Stimulated activated CD4-positive, alpha-beta T cell treated with anti-CD3 and anti-CD28 coated beads, Interleukin-4, amount 100 ng/mL, for 48 hours (primary cell): ENCODE results near the gene SEC14L1.

Experiments
- DNase-seq, 2 donors: peaks; one replicate each; pipeline ENCODE4 v3.0.0-alpha.2; 2020; ENCODE audit warnings: low read depth in 2 of 2

Gene SEC14L1

GRCh38 chr17:77213778-77214132, 73.0 kb downstream of the SEC14L1 start:
- DNase-seq: no peak

DNA sequence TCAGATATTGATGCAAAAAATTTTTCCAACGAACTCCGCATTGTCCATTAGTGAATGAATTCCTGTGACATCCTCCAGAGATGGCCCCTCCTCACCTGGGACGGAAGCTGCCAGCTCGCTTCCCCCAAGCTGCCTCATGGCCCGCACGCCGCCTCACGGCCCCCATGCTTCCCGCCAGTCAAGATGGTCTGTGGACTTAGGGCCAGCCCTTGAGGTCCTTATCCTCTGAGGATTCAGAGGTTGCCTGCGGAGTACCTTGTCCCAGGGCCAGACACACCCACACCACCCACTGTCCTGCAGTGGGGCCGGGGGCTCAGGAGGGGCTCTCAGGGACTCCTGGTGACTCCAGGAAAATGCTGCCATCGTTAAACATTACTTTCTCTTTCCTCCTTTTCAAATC, 73.6 kb downstream of the SEC14L1 start:
- DNase-seq: no peak

DNA sequence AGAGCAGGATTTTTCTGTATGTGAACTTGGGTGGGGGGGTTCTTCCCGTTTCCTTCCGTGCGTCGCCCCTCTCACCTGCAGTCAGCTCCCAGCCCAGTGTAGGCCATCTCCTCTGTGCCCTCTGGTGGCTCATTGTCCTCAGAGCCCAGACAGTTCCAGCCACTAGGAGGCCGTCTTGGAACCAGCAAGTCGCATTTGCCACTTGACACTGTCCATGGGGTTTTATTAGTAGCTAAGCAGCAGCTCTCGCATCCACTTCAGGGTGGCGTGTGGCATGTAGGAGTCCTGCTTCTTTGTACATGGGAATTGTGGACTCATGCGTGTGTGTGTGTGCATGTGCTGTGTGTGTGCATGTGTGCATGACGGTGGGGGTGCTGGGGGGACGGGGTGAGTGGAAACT, 74.0 kb downstream of the SEC14L1 start:
- DNase-seq: no peak

DNA sequence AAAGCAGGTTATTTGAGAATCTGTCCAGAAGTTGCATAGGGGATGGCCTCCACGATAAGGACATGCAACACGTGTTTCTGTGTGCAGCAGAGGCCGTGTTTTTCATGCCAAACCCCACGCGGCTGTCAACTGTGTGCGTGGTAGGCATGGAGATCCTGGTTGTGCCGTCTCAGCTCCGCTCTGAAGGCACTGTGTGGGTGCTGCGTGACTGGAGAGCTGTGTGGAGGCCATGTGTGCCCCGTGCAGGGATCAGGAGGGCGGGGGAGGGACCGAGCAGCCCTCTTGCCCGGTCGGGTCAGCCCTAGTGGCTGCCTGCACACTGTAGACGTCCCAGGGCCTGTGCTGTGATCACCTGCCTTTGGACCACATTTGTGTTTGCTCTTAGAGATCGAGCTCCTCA, 74.5 kb downstream of the SEC14L1 start:
- no peak for DNase-seq

- DNase-seq: no peak
Measured at GRCh38 chr17:77216486-77216885, 75.7 kb downstream of the SEC14L1 start.

GRCh38 chr17:77217123-77217522, 76.4 kb downstream of the SEC14L1 start:
- DNase-seq: no peak

DNA sequence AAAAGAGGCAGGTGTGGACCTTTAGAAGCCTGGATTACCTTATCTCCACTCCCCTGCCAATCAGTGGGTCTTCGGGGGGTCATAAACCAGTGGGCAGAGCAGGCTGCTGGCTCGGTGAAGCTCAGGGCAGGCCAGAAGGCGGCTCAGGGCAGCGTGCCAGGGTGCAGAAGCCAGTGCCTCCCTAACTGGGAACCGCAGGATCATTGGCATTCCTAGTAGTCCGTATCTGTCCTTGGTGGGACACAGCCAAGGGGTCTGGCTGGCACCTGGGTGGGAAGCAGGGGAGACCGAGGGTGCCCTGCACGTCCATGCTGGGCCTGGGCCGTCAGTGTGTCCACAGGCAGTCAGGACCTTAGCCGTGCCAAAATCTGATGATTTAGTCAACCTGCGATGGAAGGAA, 76.8 kb downstream of the SEC14L1 start:
- no peak for DNase-seq

- DNase-seq: no peak
Measured at GRCh38 chr17:77218902-77219301, 78.1 kb downstream of the SEC14L1 start.

DNA sequence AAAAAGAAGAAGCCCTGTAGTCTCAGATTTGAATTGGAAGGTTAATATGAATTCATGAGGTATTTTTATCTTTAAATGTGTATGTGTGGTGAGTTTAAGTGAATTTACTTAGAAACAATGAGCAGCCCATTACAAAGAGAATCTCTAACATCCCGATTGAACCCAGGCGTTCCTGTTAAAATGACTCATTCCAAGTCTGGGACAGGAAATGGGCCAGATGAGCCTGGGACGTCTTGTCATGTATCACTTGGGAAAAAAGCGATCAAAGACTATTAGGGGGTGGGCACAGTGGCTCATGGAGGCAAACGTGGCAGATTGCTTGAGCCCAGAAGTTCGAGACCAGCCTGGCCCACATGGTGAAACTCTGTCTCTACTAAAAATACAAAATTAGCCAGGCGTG, 81.6 kb downstream of the SEC14L1 start:
- no peak for DNase-seq

- no peak for DNase-seq
Measured at GRCh38 chr17:77223642-77224420, 83.1 kb downstream of the SEC14L1 start.

GRCh38 chr17:77225265-77225664, 84.5 kb downstream of the SEC14L1 start:
- DNase-seq: no peak

GRCh38 chr17:77227461-77228240, 86.9 kb downstream of the SEC14L1 start:
- no peak for DNase-seq

DNA sequence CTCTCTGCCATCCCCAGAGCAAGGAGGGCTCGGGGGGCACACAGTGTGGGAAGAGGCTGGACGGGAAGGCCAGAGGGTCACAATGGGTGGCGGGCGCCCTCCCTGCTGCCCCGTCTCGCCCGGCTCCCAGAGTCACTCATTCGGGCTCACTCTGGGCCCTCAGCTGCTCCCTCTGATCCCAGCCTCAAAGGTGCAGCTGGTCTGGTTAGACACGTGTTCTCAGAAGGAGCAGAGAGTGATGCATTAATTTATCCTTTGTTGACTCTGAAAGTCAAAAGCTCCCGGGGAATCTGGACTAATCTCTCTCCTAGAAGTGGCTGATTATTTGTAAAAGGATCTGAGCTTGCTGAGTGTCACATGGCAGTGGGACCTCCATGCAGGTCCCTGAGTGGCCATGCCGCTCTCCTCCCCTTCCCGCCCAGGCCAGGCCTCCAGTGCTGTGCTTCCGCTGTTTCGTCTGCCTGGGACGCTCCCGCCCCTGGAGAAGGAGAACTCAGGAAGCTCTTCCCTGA, 87.5 kb downstream of the SEC14L1 start:
- DNase-seq: no peak

DNA sequence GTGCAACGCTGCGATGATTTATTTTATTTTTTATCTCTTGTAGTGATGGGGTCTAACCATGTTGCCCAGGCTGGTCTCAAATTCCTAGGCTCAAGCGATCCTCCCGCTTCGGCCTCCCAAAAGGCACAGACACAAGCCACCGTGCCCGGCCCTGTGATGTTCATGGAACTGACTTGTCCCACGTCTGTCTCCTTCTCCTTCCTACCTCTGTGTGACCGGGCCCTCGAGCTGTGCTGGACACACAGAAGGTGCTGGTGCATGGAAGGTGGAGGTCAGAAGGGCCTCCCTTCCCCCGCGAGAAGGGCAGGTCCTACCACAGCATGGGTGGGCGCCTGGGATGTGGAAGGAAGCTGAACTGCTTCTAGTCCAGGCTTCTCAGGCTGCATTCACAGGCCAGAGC, 88.0 kb downstream of the SEC14L1 start:
- DNase-seq: no peak

- DNase-seq: no peak
Measured at GRCh38 chr17:77229786-77230435, 89.1 kb downstream of the SEC14L1 start.

DNA sequence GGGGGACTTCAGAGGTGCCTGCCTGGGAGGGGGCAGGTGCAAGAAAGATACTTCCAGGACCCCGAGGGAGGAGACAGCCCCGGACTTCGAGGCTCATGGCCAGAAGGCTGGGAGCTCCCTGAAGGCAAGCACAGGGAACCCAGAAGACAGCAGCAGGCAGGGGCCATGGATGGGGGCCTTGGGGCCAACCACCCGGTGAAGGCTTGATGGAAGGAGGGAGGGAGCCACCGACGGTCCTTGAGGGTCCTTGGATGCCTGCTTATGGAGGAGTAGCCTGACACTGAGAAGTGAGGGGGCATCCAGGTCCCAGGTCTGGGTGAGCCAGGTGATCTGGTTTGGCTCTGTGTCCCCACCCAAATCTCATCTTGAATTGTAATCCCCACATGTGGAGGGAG, 89.7 kb downstream of the SEC14L1 start:
- DNase-seq: no peak

DNA sequence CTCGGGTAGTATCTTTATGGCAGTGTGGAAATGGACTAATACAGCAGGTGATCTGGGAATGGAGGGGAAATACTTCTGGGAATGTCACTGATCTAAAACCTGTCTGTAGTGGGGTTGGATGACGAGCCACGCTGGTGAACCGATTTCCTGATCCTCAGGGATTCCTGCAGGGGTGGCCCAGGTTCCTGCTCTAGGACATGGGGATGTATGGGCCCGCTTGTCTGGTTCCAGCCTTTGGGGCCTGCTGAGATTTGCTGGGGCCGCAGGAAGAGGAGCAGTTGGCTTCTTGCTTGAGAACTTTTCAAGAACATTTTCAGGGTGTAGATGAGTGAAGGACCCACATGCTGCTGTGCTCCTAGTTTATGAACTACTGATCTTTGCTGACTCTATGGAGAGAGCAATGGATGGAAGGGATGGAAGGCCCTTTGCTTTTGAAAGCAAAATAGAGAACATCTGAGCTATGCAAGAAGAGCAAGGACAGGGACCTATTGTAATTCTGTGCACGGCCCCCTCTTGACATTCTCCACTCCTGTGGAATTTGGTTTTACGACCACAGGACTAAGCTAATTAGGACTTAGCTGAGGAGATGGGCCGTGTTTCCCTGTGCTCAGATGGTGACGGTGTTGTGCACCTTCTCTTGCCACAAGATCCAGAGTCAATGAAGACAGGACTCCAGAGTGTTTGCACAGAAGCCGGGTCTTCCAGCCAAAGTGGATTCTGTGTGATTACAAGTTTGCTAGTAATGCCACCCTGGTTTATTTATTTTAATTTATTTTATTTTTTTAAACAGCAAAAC, 90.5 kb downstream of the SEC14L1 start:
- no peak for DNase-seq

DNA sequence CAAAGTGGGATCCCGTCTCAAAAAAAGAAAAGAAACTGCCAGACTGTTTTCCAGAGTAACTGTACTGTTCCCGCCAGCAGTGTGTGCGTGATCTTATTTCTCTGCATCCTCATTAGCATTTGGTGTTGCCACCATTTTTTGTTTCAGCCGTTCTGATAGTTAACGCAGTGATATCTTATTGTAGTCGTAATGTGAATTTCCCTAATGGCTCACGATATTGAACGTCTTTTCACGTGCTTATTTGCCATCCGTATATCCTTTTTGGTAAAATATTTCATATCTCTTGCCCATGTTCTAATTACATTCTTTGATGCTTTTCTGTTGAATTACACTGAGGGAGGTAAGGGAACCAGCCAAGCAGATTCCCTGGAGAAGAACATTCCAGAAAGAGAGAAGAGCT, 92.4 kb downstream of the SEC14L1 start:
- no peak for DNase-seq

GRCh38 chr17:77233635-77234334, 93.0 kb downstream of the SEC14L1 start:
- DNase-seq: peak in 1 of 2 donors; percentile 28

DNA sequence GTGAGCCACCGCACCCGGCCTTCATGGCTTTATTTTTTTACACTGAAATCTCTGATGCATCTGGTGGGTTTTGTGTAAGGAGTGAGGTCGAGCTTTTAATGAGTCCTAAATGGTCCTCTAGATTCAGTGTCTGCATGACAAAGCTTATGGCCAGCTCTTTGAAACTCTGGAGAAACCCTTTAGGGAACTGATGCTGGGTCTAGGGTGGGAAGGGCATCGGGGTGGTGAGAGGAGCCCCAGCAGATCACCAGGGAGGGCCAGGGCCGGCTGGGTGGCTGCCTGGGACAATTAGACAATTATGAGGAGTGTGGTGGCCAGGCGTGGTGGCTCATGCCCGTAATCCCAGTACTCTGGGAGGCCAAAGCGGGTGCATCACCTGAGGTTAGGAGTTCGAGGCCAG, 93.9 kb downstream of the SEC14L1 start:
- DNase-seq: no peak

DNA sequence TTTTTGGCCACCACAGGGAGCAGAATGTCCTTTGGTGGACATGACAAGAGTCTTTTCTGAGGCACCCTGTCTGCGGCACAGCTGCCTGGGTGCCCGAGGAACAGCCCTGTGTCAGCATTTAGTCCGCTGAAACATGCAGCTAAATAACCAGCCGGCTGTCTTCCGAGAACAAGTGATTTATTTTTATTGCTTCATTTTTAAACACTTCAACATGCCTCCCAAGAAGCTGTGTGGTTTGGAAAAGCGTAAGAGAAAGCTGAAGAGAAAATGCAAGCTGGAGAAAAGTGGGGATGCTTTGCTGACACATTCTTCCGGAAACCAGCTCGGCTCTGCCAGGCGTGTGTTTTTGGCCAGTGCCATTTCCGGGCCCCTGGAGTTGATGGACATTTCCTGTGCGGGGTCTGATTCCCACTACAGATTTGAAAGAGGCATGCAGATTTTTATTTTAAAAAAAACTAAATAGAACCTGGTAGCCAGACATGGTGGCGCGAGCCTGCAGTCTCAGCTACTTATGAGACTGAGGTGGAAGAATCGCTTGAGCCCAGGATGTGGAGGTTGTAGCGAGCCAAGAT, 94.7 kb downstream of the SEC14L1 start:
- peak; percentile 17 to 26 for DNase-seq
